ENCODE data around the gene CPA3. TPM values are rescaled to one million over a fixed set of nuclear protein-coding genes. Genes with fewer than 3 reads are reported as not detected.

The CPA3 gene
- polyA plus RNA-seq, 3 donors, result 4.0 to 4.4 (median 4.0) TPM

GRCh38 chr3:148853076-148853475 lies 12.0 kb upstream of the CPA3 start:
- no peak overlapping the region for H3K27ac ChIP-seq (ENCODE audit: low read depth, low read length)
- WGBS, 3 donors, result 36 to 87% (median 87%) methylated on average over 2 of the region's 2 CpGs

DNA sequence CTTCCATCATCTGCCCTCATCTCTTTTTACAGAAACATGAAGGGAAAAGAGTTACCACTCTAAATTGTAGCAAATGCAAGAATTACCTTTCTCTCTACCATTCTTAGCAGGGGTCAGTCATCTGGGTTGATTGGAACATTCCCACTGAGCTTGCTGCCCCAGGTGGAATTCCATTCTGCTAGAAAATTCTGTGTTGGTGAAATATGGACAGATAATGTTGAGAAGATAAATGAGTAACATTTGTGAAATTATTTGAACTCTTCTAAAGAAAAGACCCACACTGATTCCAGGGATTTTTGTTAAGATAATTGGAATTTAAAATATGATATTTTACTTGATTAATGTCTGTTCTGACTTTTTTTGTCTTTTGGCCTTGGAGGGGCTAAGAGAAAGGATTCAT lies 11.0 kb upstream of the CPA3 start:
- H3K27ac ChIP-seq (ENCODE audit: low read depth, low read length), result no peak overlapping the region

GRCh38 chr3:148856384-148856783 lies 8.7 kb upstream of the CPA3 start:
- WGBS, 3 donors, result 32 to 58% (median 57%) methylated on average over 3 of the region's 3 CpGs
- no peak overlapping the region for H3K27ac ChIP-seq (ENCODE audit: low read depth, low read length)

DNA sequence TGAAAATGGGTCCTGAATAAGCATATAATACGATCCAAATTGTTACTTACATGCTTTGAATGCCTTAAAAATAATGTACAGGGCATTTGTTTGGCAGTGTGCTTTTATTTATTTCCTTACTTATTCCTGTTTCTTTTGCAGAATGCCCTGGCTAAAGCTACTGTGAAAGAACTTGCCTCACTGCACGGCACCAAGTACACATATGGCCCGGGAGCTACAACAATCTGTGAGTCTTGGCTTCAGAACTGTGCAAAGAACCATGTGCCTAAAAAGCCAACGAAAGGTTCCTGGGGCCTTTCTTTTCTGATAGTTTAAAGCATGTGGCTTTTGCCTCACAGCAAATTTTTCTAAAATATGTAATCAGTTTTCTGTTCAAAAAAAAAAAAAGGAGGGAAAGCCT lies 7.8 kb upstream of the CPA3 start:
- 37 to 75% (median 53%) methylated on average over 4 of the region's 4 CpGs for WGBS, 3 donors

GRCh38 chr3:148861277-148861869 lies 3.7 kb upstream of the CPA3 start:
- 0 to 6% (median 3%) methylated on average over 1 of the region's 1 CpG for WGBS, 3 donors
- H3K27ac ChIP-seq (ENCODE audit: low read depth, low read length), result no peak overlapping the region

More for the DNA sequence above, 7.8 kb upstream of the CPA3 start:
- H3K27ac ChIP-seq (ENCODE audit: low read depth, low read length), result no peak overlapping the region

- no peak overlapping the region for H3K27ac ChIP-seq (ENCODE audit: low read depth, low read length)
- 34 to 52% (median 51%) methylated on average over 4 of the region's 4 CpGs for WGBS, 3 donors
Observed at GRCh38 chr3:148863297-148863696, 1.8 kb upstream of the CPA3 start.

DNA sequence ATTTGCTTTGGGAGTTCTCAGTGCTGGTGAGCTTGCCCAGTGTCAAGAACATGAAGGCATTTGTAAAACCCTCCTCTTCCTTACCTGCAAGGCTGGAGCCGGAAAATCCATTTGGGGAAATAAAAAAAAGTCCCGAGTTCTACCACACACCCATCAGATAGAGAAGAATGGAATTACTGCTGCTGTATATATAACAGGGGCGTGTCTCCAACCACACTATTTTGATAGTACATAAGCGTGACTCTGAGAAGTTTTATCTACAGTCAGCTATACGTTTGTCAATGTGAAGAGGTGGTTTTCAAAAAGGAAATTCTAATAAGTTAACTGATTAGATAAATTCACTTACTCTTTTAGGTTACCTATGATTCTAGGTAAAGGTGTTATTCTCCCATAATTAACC lies 1.3 kb upstream of the CPA3 start:
- 43 to 77% (median 71%) methylated on average over 5 of the region's 5 CpGs for WGBS, 3 donors
- H3K27ac ChIP-seq (ENCODE audit: low read depth, low read length), result no peak overlapping the region

GRCh38 chr3:148866261-148866660 lies 1.2 kb downstream of the CPA3 start:
- 81 to 96% (median 85%) methylated on average over 4 of the region's 4 CpGs for WGBS, 3 donors

GRCh38 chr3:148873270-148873927 lies 8.3 kb downstream of the CPA3 start:
- WGBS, 3 donors, result 68 to 84% (median 82%) methylated on average over 9 of the region's 9 CpGs
- H3K27ac ChIP-seq (ENCODE audit: low read depth, low read length), result no peak overlapping the region

More at GRCh38 chr3:148866261-148866660, 1.2 kb downstream of the CPA3 start:
- no peak overlapping the region for H3K27ac ChIP-seq (ENCODE audit: low read depth, low read length)

- 15 to 63% (median 51%) methylated on average over 1 of the region's 1 CpG for WGBS, 3 donors
Observed at GRCh38 chr3:148873977-148874376, 8.9 kb downstream of the CPA3 start.

GRCh38 chr3:148878095-148878494 lies 13.0 kb downstream of the CPA3 start:
- H3K27ac ChIP-seq (ENCODE audit: low read depth, low read length), result no peak overlapping the region

More at GRCh38 chr3:148873977-148874376, 8.9 kb downstream of the CPA3 start:
- no peak overlapping the region for H3K27ac ChIP-seq (ENCODE audit: low read depth, low read length)

- no peak overlapping the region for H3K27ac ChIP-seq (ENCODE audit: low read depth, low read length)
Observed at GRCh38 chr3:148879256-148879655, 14.2 kb downstream of the CPA3 start.

- H3K27ac ChIP-seq (ENCODE audit: low read depth, low read length), result no peak overlapping the region
Observed at GRCh38 chr3:148880681-148881080, 15.6 kb downstream of the CPA3 start.

GRCh38 chr3:148881286-148881685 lies 16.2 kb downstream of the CPA3 start:
- 77 to 95% (median 92%) methylated on average over 2 of the region's 2 CpGs for WGBS, 3 donors

DNA sequence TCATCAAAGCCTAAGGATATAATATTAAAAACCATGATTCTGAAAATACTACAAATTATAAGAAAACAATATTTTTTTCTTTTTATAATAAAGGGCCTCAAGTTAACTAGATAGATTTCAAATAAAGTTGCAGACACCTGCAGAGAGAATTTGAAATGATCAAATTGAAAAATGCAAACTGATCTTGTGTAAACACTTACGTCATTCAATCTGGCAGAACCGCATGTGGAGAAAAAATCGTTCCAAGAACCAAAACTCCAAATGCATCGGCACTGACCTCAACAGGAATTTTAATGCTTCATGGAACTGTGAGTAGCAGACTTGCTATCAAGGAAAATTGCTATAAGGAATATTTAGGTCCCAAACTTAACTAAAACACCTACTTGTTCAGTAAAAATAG lies 17.2 kb downstream of the CPA3 start:
- no peak overlapping the region for H3K27ac ChIP-seq (ENCODE audit: low read depth, low read length)
- WGBS, 3 donors, result 20 to 63% (median 60%) methylated on average over 4 of the region's 4 CpGs

More at GRCh38 chr3:148881286-148881685, 16.2 kb downstream of the CPA3 start:
- H3K27ac ChIP-seq (ENCODE audit: low read depth, low read length), result no peak overlapping the region

DNA sequence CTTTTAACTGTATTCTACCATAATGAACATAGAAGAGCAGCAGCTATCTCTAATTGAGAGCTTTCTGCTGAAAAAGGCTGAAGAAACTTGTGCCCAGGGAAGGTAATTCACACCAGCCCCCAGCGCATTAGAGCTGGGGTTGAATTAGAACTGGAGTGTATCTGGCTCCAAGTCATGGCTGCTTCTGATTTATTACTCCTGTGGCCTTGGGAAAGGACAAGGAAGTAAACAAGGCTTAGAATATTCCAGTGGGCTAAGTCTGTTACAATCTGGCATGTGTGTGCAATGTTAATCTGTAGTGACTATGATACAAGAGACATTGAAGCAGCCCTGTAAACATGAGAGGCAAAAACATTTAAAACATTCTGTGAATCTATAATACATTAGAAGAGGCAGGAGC lies 18.1 kb downstream of the CPA3 start:
- WGBS, 3 donors, result 41 to 75% (median 73%) methylated on average over 1 of the region's 1 CpG
- no peak overlapping the region for H3K27ac ChIP-seq (ENCODE audit: low read depth, low read length)

GRCh38 chr3:148884261-148884660 lies 19.2 kb downstream of the CPA3 start:
- no peak overlapping the region for H3K27ac ChIP-seq (ENCODE audit: low read depth, low read length)

DNA sequence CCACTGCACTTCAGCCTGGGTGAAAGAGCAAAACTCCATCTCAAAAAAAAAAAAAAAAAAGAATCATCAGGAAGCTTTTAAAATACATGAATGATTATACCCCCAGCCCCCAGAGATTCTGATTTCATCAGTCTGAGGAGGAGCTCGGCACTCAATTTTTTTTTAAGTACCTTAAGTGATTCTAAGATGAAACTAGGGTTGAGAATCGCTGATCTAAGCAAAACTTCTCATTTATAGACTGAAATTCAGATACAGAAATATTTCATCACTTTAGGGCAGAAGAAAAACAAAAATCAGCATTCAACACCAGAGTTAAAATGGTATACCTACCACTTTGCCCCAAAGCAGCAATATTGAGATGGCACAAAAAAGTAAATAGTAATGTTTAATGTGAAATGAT lies 24.7 kb downstream of the CPA3 start:
- H3K27ac ChIP-seq (ENCODE audit: low read depth, low read length), result no peak overlapping the region
- 68 to 89% (median 82%) methylated on average over 2 of the region's 2 CpGs for WGBS, 3 donors

DNA sequence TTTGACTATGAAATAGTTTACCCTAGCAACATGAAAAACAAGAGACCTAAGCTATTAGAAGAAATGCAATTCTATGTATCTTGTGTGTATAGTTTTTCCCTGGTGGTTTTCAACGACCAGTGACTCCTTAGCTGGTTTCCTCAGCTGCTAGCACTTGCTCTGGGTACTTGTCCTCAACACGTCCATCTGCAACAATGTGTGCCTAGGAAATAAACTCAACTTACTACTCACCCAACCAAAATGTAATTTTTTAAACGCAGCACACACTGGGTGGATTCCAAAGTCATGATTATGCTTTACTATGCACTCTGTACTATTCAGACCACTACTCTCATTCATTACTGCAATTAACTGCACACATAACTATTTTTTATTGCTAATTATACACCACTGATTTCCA lies 31.0 kb downstream of the CPA3 start:
- 73 to 77% (median 74%) methylated on average over 3 of the region's 3 CpGs for WGBS, 3 donors
- H3K27ac ChIP-seq (ENCODE audit: low read depth, low read length), result no peak overlapping the region

DNA sequence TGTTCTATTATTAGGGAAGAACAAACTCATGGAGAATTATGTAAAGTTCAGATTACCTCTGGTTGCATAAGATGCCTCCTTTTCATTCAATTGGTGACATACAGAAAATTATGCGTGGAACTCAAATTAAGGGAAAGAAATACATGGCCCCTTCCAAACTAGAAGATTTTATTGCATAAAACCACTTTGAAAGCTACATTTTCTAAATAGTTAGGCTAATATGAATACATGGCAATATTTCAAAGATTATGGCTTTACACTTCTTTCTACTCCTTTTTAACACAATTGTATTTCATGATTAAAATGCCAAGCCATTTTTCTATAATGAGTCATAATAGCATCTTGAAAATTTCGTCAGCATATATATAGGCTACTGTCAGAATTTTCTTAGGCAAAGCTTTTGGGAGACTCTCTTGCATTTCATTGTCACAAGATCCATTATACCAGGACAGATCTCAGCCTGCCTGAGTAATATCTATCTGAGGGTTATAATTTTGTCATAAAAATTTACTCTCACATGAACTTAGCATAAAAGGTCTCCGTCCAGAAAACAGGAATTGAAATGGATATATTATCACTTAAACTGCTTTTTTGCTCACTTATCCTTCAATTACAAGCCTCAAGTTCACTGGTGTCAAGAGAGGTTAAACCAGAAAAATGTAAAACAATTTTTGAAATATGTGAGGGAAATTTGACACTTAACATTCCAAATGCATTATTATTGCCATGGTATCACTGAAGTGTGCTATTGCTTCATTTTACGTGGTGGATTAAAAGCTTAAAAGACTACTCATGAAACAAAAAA lies 37.1 kb downstream of the CPA3 start:
- H3K27ac ChIP-seq (ENCODE audit: low read depth, low read length), result no peak overlapping the region
- WGBS, 3 donors, result 71 to 88% (median 71%) methylated on average over 4 of the region's 4 CpGs
